ENCODE results near the gene CNPPD1.

CNPPD1 gene

DNA sequence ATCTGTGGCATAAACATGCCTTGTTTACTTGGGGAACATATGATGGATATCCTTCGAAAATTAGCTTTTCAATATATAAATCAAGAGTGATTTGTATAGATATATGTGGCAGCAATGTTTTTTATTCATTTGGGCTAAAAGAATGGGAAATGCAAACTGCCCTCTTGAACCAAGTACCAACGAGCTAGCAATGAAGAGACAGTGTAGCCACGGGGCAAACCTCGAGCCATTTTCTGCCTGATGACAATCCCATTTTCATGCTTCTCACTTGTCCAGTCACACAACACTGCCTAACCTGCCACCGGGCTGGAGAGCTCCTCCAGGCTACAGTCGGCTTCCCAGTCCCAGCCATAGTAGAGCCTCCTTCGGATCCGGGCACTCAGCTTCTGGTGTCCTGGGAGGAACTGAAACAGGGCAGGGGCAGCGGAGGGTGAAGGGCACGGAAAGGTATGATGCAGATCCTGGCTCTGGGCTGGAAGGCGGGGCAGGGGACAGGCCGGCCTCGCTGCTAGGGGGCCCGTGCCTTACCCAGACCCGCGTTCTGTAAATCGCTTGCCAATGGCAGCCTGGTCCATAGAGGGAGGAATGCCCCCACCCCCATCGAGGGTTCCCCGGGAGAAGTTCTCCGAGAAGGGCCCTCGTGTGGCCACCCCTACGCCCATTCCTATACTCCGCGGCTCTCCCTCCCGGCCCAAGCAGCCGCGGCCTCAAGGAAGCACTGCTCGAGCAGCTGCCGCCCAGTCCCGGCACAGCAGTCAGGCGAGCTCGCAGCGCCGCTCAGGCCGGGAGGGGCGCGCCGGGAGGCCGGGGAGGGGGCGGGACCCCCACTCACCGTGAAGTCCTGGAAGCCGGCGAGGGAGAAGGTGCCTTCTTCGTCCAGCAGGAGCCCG is 552 bp downstream of the CNPPD1 start:
- TF ChIP-seq, protein P1, sequence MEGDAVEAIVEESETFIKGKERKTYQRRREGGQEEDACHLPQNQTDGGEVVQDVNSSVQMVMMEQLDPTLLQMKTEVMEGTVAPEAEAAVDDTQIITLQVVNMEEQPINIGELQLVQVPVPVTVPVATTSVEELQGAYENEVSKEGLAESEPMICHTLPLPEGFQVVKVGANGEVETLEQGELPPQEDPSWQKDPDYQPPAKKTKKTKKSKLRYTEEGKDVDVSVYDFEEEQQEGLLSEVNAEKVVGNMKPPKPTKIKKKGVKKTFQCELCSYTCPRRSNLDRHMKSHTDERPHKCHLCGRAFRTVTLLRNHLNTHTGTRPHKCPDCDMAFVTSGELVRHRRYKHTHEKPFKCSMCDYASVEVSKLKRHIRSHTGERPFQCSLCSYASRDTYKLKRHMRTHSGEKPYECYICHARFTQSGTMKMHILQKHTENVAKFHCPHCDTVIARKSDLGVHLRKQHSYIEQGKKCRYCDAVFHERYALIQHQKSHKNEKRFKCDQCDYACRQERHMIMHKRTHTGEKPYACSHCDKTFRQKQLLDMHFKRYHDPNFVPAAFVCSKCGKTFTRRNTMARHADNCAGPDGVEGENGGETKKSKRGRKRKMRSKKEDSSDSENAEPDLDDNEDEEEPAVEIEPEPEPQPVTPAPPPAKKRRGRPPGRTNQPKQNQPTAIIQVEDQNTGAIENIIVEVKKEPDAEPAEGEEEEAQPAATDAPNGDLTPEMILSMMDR (IDR thresholded peaks at IDR 0.05; ENCODE audit: insufficient read depth, low read length), result no peak
- TF ChIP-seq, protein P2, sequence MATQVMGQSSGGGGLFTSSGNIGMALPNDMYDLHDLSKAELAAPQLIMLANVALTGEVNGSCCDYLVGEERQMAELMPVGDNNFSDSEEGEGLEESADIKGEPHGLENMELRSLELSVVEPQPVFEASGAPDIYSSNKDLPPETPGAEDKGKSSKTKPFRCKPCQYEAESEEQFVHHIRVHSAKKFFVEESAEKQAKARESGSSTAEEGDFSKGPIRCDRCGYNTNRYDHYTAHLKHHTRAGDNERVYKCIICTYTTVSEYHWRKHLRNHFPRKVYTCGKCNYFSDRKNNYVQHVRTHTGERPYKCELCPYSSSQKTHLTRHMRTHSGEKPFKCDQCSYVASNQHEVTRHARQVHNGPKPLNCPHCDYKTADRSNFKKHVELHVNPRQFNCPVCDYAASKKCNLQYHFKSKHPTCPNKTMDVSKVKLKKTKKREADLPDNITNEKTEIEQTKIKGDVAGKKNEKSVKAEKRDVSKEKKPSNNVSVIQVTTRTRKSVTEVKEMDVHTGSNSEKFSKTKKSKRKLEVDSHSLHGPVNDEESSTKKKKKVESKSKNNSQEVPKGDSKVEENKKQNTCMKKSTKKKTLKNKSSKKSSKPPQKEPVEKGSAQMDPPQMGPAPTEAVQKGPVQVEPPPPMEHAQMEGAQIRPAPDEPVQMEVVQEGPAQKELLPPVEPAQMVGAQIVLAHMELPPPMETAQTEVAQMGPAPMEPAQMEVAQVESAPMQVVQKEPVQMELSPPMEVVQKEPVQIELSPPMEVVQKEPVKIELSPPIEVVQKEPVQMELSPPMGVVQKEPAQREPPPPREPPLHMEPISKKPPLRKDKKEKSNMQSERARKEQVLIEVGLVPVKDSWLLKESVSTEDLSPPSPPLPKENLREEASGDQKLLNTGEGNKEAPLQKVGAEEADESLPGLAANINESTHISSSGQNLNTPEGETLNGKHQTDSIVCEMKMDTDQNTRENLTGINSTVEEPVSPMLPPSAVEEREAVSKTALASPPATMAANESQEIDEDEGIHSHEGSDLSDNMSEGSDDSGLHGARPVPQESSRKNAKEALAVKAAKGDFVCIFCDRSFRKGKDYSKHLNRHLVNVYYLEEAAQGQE (IDR thresholded peaks at IDR 0.05; ENCODE audit: insufficient replicate concordance, low read depth), result peak; percentile 47
- peak in 1 of 2 experiments; percentile 39 for DNase-seq (ENCODE audit: low read depth in 1 of 2, low spot score in 1 of 2)
- H3K4me3 ChIP-seq (replicated peaks; ENCODE audit: insufficient read depth, low read length), result peak overlapping the region; percentile 79
- peak overlapping the region; percentile 91 for H3K27ac ChIP-seq (replicated peaks)
- H3K27me3 ChIP-seq (ENCODE audit: insufficient read depth, poor library complexity, severe bottlenecking), result no peaks in the 10 kb centered on the region

DNA sequence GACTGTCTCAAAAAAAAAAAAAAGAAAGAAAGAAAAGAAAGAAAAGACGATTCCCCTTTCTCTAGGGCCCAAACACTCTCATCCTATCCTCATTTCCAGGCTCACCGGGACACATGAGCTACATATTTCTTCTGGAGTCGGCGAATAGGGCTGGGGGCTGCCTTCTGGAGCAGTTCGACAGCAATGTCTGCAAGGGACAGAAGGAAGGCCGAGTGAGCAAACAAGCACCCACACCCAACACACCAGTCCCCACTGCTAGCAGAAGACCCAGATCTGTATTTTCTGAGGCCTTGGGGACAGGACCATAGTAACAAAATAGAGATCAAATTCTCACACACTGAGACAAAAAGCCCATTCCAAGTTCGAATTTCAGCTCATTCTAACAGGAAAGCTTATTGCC is 1.2 kb downstream of the CNPPD1 start:
- H3K27ac ChIP-seq (replicated peaks), result no peak overlapping the region
- DNase-seq (ENCODE audit: low read depth in 1 of 2, low spot score in 1 of 2), result no peak
- TF ChIP-seq, protein P2 (IDR thresholded peaks at IDR 0.05; ENCODE audit: insufficient replicate concordance, low read depth), result no peak
- TF ChIP-seq, protein P1 (IDR thresholded peaks at IDR 0.05; ENCODE audit: insufficient read depth, low read length), result no peak
- no peak for TF ChIP-seq POLR2AphosphoS5 (IDR thresholded peaks at IDR 0.05; ENCODE audit: low read depth)
- no peak for TF ChIP-seq SPI1 (IDR thresholded peaks at IDR 0.05; ENCODE audit: borderline replicate concordance, low read depth)
- TF ChIP-seq GABPA (IDR thresholded peaks at IDR 0.05; ENCODE audit: low read depth), result no peak
- no peak overlapping the region for H3K4me3 ChIP-seq (replicated peaks; ENCODE audit: insufficient read depth, low read length)
- H3K27me3 ChIP-seq (ENCODE audit: insufficient read depth, poor library complexity, severe bottlenecking), result no peaks in the 10 kb centered on the region

DNA sequence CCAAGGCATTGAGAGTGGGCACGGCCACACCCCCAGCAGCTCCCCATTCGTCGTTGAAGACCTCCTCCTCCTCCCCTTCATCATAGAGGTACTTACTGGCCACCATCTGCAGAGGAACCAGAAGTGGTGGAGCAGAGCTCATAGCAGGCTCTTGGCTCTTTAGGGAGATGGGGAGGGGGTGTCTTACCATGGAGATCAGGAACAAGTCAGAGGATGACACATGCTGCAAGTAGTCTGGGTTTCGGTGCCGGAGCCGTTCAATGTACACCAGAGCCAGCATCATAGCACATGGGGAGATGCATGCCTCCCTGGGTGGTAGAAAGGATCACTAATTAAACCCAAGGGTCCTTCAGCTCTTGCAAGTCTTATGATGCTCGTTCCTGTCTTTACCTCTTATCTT is 1.9 kb downstream of the CNPPD1 start:
- no peak for DNase-seq (ENCODE audit: low read depth in 1 of 2, low spot score in 1 of 2)
- no peaks in the 10 kb centered on the region for H3K27me3 ChIP-seq (ENCODE audit: insufficient read depth, poor library complexity, severe bottlenecking)

More for the DNA sequence above, 1.9 kb downstream of the CNPPD1 start:
- Histone ChIP-seq H3K4me3 (replicated peaks; ENCODE audit: insufficient read depth, low read length) (no peak overlapping the region), H3K27ac (replicated peaks) (no peak overlapping the region)
- TF ChIP-seq SPI1 (IDR thresholded peaks at IDR 0.05; ENCODE audit: borderline replicate concordance, low read depth) (no peak), GABPA (IDR thresholded peaks at IDR 0.05; ENCODE audit: low read depth) (no peak), POLR2AphosphoS5 (IDR thresholded peaks at IDR 0.05; ENCODE audit: low read depth) (no peak)
- TF ChIP-seq, protein P2 (IDR thresholded peaks at IDR 0.05; ENCODE audit: insufficient replicate concordance, low read depth), result no peak
- TF ChIP-seq, protein P1 (IDR thresholded peaks at IDR 0.05; ENCODE audit: insufficient read depth, low read length), result no peak

All from HL-60 (cell line).